ENCODE results near the gene SBF2. TPM values are rescaled to one million over a fixed set of nuclear protein-coding genes. Genes with fewer than 3 reads are reported as not detected.

Gene SBF2
- total and polyA plus RNA-seq, 2 donors (not counting 3 experiments of a cell fraction or from before 2014, with no cell fraction given) = 15.4 to 42.4 TPM

- H3K4me3 ChIP-seq (replicated peaks in 1 of 3; ENCODE audit: insufficient read depth in 1 of 3, low read depth in 1 of 3, low read length in 3 of 3) = no peak overlapping the region
- no peak for DNase-seq (ENCODE audit: low read depth, low spot score)
- H3K9me3 ChIP-seq (replicated peaks; ENCODE audit: control insufficient read depth, insufficient read depth, low read length) = no peaks in the 10 kb centered on the region
- no peaks in the 10 kb centered on the region for H4K20me1 ChIP-seq (replicated peaks; ENCODE audit: control insufficient read depth, extremely low read depth, insufficient read depth, low read length)
- FAIRE-seq = no peak
- no peak overlapping the region for H3K27ac ChIP-seq (ENCODE audit: insufficient read depth, low read depth, low read length)
- dilution Hi-C loops (cut with MboI; ENCODE audit: extremely low pct_ligation_motif_present, low sequenced_read_pairs) = no loop called here
- no peaks in the 10 kb centered on the region for H3K27me3 ChIP-seq (ENCODE audit: control insufficient read depth in 2 of 2, insufficient read depth in 2 of 2, low read length in 2 of 2)
- no peak overlapping the region for H3K4me2 ChIP-seq (ENCODE audit: insufficient read depth, low read length)
- intact Hi-C loops (cut with micrococcal nuclease) = no loop called here
- peaks cover 10% of the 10 kb centered on the region for H3K79me2 ChIP-seq (ENCODE audit: control insufficient read depth, insufficient read depth, low read length)
- CTCF ChIA-PET = no interaction called here
- H2AFZ ChIP-seq (ENCODE audit: low read depth, low read length) = no peak overlapping the region
- no peaks in the 10 kb centered on the region for H3K4me1 ChIP-seq (ENCODE audit: control insufficient read depth, extremely low read depth, insufficient read depth, low read length)
- POLR2A ChIA-PET = no interaction called here
- no peaks in the 10 kb centered on the region for H3K36me3 ChIP-seq (ENCODE audit: control insufficient read depth in 2 of 2, extremely low read depth in 1 of 2, insufficient read depth in 2 of 2, low read length in 2 of 2)
- BruUV-seq (replicated peaks) = no TSS peak
- H3K9ac ChIP-seq (replicated peaks; ENCODE audit: extremely low read depth, insufficient read depth, low read length) = no peak overlapping the region
- no peak for TF ChIP-seq EZH2 (IDR thresholded peaks at IDR 0.05; ENCODE audit: borderline replicate concordance, low read depth, low read length, severe bottlenecking)
- H3K9me1 ChIP-seq (replicated peaks; ENCODE audit: control insufficient read depth, extremely low read depth, insufficient read depth, low read length) = no peaks in the 10 kb centered on the region
These were observed 143.2 kb downstream of the SBF2 start for GRCh38 chr11:10150800-10151199.

GRCh38 chr11:10149553-10149952 is 144.5 kb downstream of the SBF2 start:
- no peak overlapping the region for H3K4me2 ChIP-seq (ENCODE audit: insufficient read depth, low read length)
- intact Hi-C loops (cut with micrococcal nuclease) = no loop called here
- dilution Hi-C loops (cut with MboI; ENCODE audit: extremely low pct_ligation_motif_present, low sequenced_read_pairs) = no loop called here
- no peaks in the 10 kb centered on the region for H3K9me1 ChIP-seq (replicated peaks; ENCODE audit: control insufficient read depth, extremely low read depth, insufficient read depth, low read length)
- no TSS peak for BruUV-seq (replicated peaks)
- H3K9ac ChIP-seq (replicated peaks; ENCODE audit: extremely low read depth, insufficient read depth, low read length) = no peak overlapping the region
- H3K27ac ChIP-seq (ENCODE audit: insufficient read depth, low read depth, low read length) = no peak overlapping the region
- no peaks in the 10 kb centered on the region for H3K36me3 ChIP-seq (ENCODE audit: control insufficient read depth in 2 of 2, extremely low read depth in 1 of 2, insufficient read depth in 2 of 2, low read length in 2 of 2)
- H3K79me2 ChIP-seq (ENCODE audit: control insufficient read depth, insufficient read depth, low read length) = peaks cover 15% of the 10 kb centered on the region
- H2AFZ ChIP-seq (ENCODE audit: low read depth, low read length) = no peak overlapping the region
- no peaks in the 10 kb centered on the region for H3K4me1 ChIP-seq (ENCODE audit: control insufficient read depth, extremely low read depth, insufficient read depth, low read length)
- H4K20me1 ChIP-seq (replicated peaks; ENCODE audit: control insufficient read depth, extremely low read depth, insufficient read depth, low read length) = peaks cover 2% of the 10 kb centered on the region
- H3K27me3 ChIP-seq (ENCODE audit: control insufficient read depth in 2 of 2, insufficient read depth in 2 of 2, low read length in 2 of 2) = no peaks in the 10 kb centered on the region
- POLR2A ChIA-PET = no interaction called here
- CTCF ChIA-PET = no interaction called here
- H3K4me3 ChIP-seq (replicated peaks in 1 of 3; ENCODE audit: insufficient read depth in 1 of 3, low read depth in 1 of 3, low read length in 3 of 3) = no peak overlapping the region
- no peaks in the 10 kb centered on the region for H3K9me3 ChIP-seq (replicated peaks; ENCODE audit: control insufficient read depth, insufficient read depth, low read length)
- FAIRE-seq (no peak), DNase-seq (ENCODE audit: low read depth, low spot score) (no peak)
- TF ChIP-seq MYC (IDR thresholded peaks at IDR 0.05; ENCODE audit: low read depth, low read length) = no peak
- TF ChIP-seq GATA2 (IDR thresholded peaks at IDR 0.05; ENCODE audit: insufficient read depth, insufficient read length, low read depth, low read length) = no peak
- TF ChIP-seq POLR2A (IDR thresholded peaks at IDR 0.05; ENCODE audit: low read depth, low read length) = no peak
- TF ChIP-seq FOS (IDR thresholded peaks at IDR 0.05; ENCODE audit: borderline replicate concordance, insufficient read depth, low read length) = no peak
- no peak for TF ChIP-seq JUN (IDR thresholded peaks at IDR 0.05; ENCODE audit: borderline replicate concordance, insufficient read depth, insufficient read length, low read depth)
- TF ChIP-seq CTCF (IDR thresholded peaks at IDR 0.05; ENCODE audit: extremely low read depth in 1 of 2, insufficient read depth in 1 of 2, low read depth in 1 of 2, low read length in 2 of 2) = no peak
- no peak for TF ChIP-seq POLR2AphosphoS5 (IDR thresholded peaks at IDR 0.05; ENCODE audit: insufficient read depth, low read depth, low read length)
- no peak for TF ChIP-seq MAX (IDR thresholded peaks at IDR 0.05; ENCODE audit: insufficient read depth, insufficient read length)
- TF ChIP-seq EZH2 (IDR thresholded peaks at IDR 0.05; ENCODE audit: borderline replicate concordance, low read depth, low read length, severe bottlenecking) = no peak
